MM.1S (cell line): Measurements from ENCODE around the gene SF3B2.
"Not testable (repeated sequence)": the region's sequence is repeated elsewhere in the genome, so short reads cannot be mapped to it uniquely, and the experiment has no call there.

Experiments
- DNase-seq: peaks from one replicate; pipeline ENCODE4 v3.0.0-alpha.2; 2015
- H2AFZ ChIP-seq: fragments of 300-600 bp; sonication (generic); 2 replicates; pipeline ENCODE4 v1.6.0; 2016; ENCODE audit warnings: antibody characterized with exemption, low read length
- H3F3A ChIP-seq: fragments of 300-600 bp; sonication (generic); 2 replicates; pipeline ENCODE4 v1.6.1; 2016; ENCODE audit warnings: mild to moderate bottlenecking, antibody characterized with exemption, low read length, moderate library complexity, mixed read lengths; ENCODE audit not compliant: insufficient read depth
- H3K27ac ChIP-seq: fragments of 300-600 bp; sonication (generic); 2 replicates; pipeline ENCODE4 v1.5.1; 2016; ENCODE audit warnings: mild to moderate bottlenecking, low read length
- H3K27me3 ChIP-seq: fragments of 300-600 bp; sonication (generic); replicated peaks from 2 replicates; pipeline ENCODE4 v1.6.0; 2016; ENCODE audit warnings: low read length; ENCODE audit not compliant: insufficient read depth
- H3K36me3 ChIP-seq: fragments of 300-600 bp; sonication (generic); replicated peaks from 2 replicates; pipeline ENCODE4 v1.6.1; 2016; ENCODE audit warnings: mild to moderate bottlenecking, low read length, mixed read lengths; ENCODE audit not compliant: insufficient read depth
- H3K4me1 ChIP-seq: fragments of 300-600 bp; sonication (generic); 2 replicates; pipeline ENCODE4 v1.6.1; 2016; ENCODE audit warnings: low read length, mixed read lengths
- H3K4me2 ChIP-seq: fragments of 300-600 bp; sonication (generic); 2 replicates; pipeline ENCODE4 v1.6.0; 2016; ENCODE audit warnings: low read depth, low read length
- H3K4me3 ChIP-seq: fragments of 300-600 bp; sonication (generic); 2 replicates; pipeline ENCODE4 v1.5.1; 2016; ENCODE audit warnings: low read length, mixed read lengths
- H3K79me2 ChIP-seq: fragments of 300-600 bp; sonication (generic); 2 replicates; pipeline ENCODE4 v1.6.1; 2016; ENCODE audit warnings: mixed run types, low read length, mixed read lengths
- H3K9ac ChIP-seq: fragments of 300-600 bp; sonication (generic); 2 replicates; pipeline ENCODE4 v1.6.1; 2016; ENCODE audit warnings: low read length, mixed read lengths
- H3K9me2 ChIP-seq: fragments of 300-600 bp; sonication (generic); replicated peaks from 2 replicates; pipeline ENCODE4 v1.6.1; 2016; ENCODE audit warnings: mild to moderate bottlenecking, low read length, mixed read lengths; ENCODE audit not compliant: insufficient read depth
- H3K9me3 ChIP-seq: fragments of 300-600 bp; sonication (generic); replicated peaks from 2 replicates; pipeline ENCODE4 v1.6.1; 2016; ENCODE audit warnings: mild to moderate bottlenecking, low read length, mixed read lengths; ENCODE audit not compliant: insufficient read depth
- H4K20me1 ChIP-seq: fragments of 300-600 bp; sonication (generic); 2 replicates; pipeline ENCODE4 v1.6.1; 2016; ENCODE audit warnings: mild to moderate bottlenecking, low read length, moderate library complexity, mixed read lengths; ENCODE audit not compliant: insufficient read depth
- EZH2 ChIP-seq: fragments of 300-600 bp; sonication (generic); optimal IDR thresholded peaks from 2 replicates; pipeline ENCODE3; 2017; ENCODE audit warnings: low read depth, mild to moderate bottlenecking, antibody characterized with exemption, low read length, mixed read lengths
- EZH2phosphoT487 ChIP-seq: fragments of 300-600 bp; sonication (generic); IDR thresholded peaks from 2 replicates; pipeline ENCODE4 v1.6.1; 2018; ENCODE audit warnings: antibody characterized with exemption, low read length
- TF ChIP-seq, protein P1 (sequence below): fragments of 300-600 bp; sonication (generic); IDR thresholded peaks from 2 replicates; pipeline ENCODE4 v1.5.1; 2016; ENCODE audit warnings: antibody characterized with exemption, low read length, mixed read lengths

The SF3B2 gene

GRCh38 chr11:66022401-66023185 is 29.6 kb upstream of the SF3B2 start:
- Histone ChIP-seq H3K36me3 (no peaks in the 10 kb centered on the region), H4K20me1 (no peaks in the 10 kb centered on the region), H3K9me2 (no peaks in the 10 kb centered on the region), H2AFZ (peak overlapping the region; percentile 79), H3K4me3 (peak overlapping the region; percentile 42; the same call in 1 of the 2 replicates), H3K79me2 (no peaks in the 10 kb centered on the region), H3K9me3 (no peaks in the 10 kb centered on the region), H3K4me1 (peaks cover 7% of the 10 kb centered on the region), H3K9ac (peak overlapping the region; percentile 41; the same call in 1 of the 2 replicates), H3K4me2 (peak overlapping the region; percentile 91), H3K27me3 (0 out of 2 replicates have a peak, but pooled peaks cover 4% of the 10 kb centered on the region), H3F3A (peaks cover 3% of the 10 kb centered on the region; the same call in 1 of the 2 replicates), H3K27ac (no peak overlapping the region)
- TF ChIP-seq EZH2phosphoT487 (no peak), EZH2 (no peak)
- TF ChIP-seq, protein P1, sequence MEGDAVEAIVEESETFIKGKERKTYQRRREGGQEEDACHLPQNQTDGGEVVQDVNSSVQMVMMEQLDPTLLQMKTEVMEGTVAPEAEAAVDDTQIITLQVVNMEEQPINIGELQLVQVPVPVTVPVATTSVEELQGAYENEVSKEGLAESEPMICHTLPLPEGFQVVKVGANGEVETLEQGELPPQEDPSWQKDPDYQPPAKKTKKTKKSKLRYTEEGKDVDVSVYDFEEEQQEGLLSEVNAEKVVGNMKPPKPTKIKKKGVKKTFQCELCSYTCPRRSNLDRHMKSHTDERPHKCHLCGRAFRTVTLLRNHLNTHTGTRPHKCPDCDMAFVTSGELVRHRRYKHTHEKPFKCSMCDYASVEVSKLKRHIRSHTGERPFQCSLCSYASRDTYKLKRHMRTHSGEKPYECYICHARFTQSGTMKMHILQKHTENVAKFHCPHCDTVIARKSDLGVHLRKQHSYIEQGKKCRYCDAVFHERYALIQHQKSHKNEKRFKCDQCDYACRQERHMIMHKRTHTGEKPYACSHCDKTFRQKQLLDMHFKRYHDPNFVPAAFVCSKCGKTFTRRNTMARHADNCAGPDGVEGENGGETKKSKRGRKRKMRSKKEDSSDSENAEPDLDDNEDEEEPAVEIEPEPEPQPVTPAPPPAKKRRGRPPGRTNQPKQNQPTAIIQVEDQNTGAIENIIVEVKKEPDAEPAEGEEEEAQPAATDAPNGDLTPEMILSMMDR, result peak; percentile 96
- peak; percentile 68 for DNase-seq

GRCh38 chr11:66023186-66023440 is 29.1 kb upstream of the SF3B2 start:
- H3F3A ChIP-seq, H3K4me3 ChIP-seq, H3K36me3 ChIP-seq, H3K27me3 ChIP-seq, H3K9me3 ChIP-seq, H2AFZ ChIP-seq, H4K20me1 ChIP-seq, H3K9ac ChIP-seq, H3K79me2 ChIP-seq, H3K4me2 ChIP-seq, H3K27ac ChIP-seq, DNase-seq, H3K9me2 ChIP-seq: not testable (repeated sequence)
- H3K4me1 ChIP-seq, result peaks cover 12% of the 10 kb centered on the region

- Histone ChIP-seq H3K9ac (no peak within 1 kb of the TSS), H2AFZ (no peak within 1 kb of the TSS), H3F3A (peaks cover 3% of the 10 kb centered on the region; the same call in 1 of the 2 replicates), H3K9me3 (no peaks in the 10 kb centered on the region), H4K20me1 (no peaks in the 10 kb centered on the region), H3K36me3 (no peaks in the 10 kb centered on the region), H3K9me2 (no peaks in the 10 kb centered on the region), H3K4me1 (peaks cover 14% of the 10 kb centered on the region), H3K4me3 (no peak within 1 kb of the TSS), H3K79me2 (no peaks in the 10 kb centered on the region), H3K4me2 (peak within 1 kb of the TSS; percentile 45; the same call in 1 of the 2 replicates), H3K27me3 (0 out of 2 replicates have a peak, but pooled peaks cover 4% of the 10 kb centered on the region), H3K27ac (peak within 1 kb of the TSS; percentile 55; the same call in 1 of the 2 replicates)
- no peak for DNase-seq
- TF ChIP-seq, protein P1, result no peak
- TF ChIP-seq EZH2, result no peak
- no peak for TF ChIP-seq EZH2phosphoT487
These were observed 26.1 kb upstream of the SF3B2 start, which contains the start of gene CATSPER1 for GRCh38 chr11:66026017-66026529. CATSPER1 (minus strand) TSS chr11:66026479; CDS start chr11:66026379, 100 bp downstream.
